ENCODE results near the gene CORO7. TPM values are rescaled to one million over a fixed set of nuclear protein-coding genes. Genes with fewer than 3 reads are reported as not detected.

The CORO7 gene
- polyA plus RNA-seq, 1 of the 3 experiments (the other 2 are of a cell fraction) = 25.8 TPM

DNA sequence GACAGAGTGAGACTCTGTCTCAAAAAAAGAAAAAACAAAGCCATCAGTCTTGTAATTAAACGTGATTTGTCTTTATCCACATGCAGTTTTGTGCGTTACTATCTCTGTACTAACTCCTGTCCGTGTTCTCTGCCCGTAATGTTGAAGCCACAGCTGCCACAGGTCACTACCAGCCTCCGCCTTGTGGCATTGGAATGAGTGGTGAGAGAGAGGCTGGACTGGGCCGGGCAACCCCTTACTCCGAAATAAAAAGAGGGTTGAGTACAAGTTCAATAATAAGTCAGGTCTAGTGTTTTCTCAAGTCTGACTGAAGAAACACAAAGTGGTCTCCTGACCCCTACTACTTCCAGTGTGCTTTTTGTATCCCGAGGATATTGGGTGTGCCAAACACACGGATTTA, 14.6 kb upstream of the CORO7 start:
- peaks cover 6% of the 10 kb centered on the region for H3F3A ChIP-seq (replicated peaks; ENCODE audit: insufficient read depth)
- 90% methylated on average over 9 of the region's 9 CpGs for WGBS (ENCODE audit: low lambda C conversion rate)
- no peaks in the 10 kb centered on the region for H3K9me3 ChIP-seq
- no peak overlapping the region for H3K27ac ChIP-seq (ENCODE audit: low read depth in 2 of 2, low read length in 1 of 2)
- POLR2A ChIA-PET = no interaction called here
- DNase-seq = no peak
- no peak overlapping the region for H2AFZ ChIP-seq (ENCODE audit: low read depth)
- no peaks in the 10 kb centered on the region for H4K20me1 ChIP-seq (ENCODE audit: insufficient read depth)
- peaks cover 0 to 8% of the 10 kb centered on the region in 2 experiments; a peak in 1 of 4 replicates for H3K4me1 ChIP-seq (ENCODE audit: control insufficient read depth in 1 of 2, insufficient read depth in 2 of 2, low read depth in 1 of 2, low read length in 1 of 2)
- H3K9me2 ChIP-seq = no peaks in the 10 kb centered on the region
- no peak overlapping the region for H3K4me3 ChIP-seq (ENCODE audit: low read depth in 2 of 2, low read length in 1 of 2)
- H3K27me3 ChIP-seq (ENCODE audit: insufficient read depth) = no peaks in the 10 kb centered on the region
- TF ChIP-seq MXI1 (IDR thresholded peaks at IDR 0.05; ENCODE audit: low read depth, low read length) (no peak), SMC3 (IDR thresholded peaks at IDR 0.05; ENCODE audit: low read depth, low read length) (no peak), GATA2 (CRISPR knock-in tag; IDR thresholded peaks at IDR 0.05) (no peak), CHD2 (IDR thresholded peaks at IDR 0.05; ENCODE audit: low read length, partially characterized antibody) (no peak), ELF1 (IDR thresholded peaks at IDR 0.05) (no peak), FOSL2 (IDR thresholded peaks at IDR 0.05; ENCODE audit: borderline replicate concordance, low read depth) (no peak), JUND (IDR thresholded peaks at IDR 0.05) (no peak), TCF12 (IDR thresholded peaks at IDR 0.05) (no peak), FOXM1 (IDR thresholded peaks at IDR 0.05; ENCODE audit: low read depth) (no peak), NFIC (IDR thresholded peaks at IDR 0.05; ENCODE audit: borderline replicate concordance) (no peak), TEAD4 (IDR thresholded peaks at IDR 0.05; ENCODE audit: borderline replicate concordance, insufficient read depth) (no peak), NRF1 (IDR thresholded peaks at IDR 0.05; ENCODE audit: low read depth, low read length) (no peak)
- peaks cover 53% of the 10 kb centered on the region for H3K79me2 ChIP-seq (ENCODE audit: insufficient read depth)
- no peak overlapping the region for H3K9ac ChIP-seq
- H3K36me3 ChIP-seq (replicated peaks in 1 of 2; ENCODE audit: control insufficient read depth in 1 of 2, insufficient read depth in 2 of 2, low read length in 1 of 2) = peaks cover 17 to 18% of the 10 kb centered on the region in 2 experiments
- H3K4me2 ChIP-seq = no peak overlapping the region
- CTCF ChIA-PET = no interaction called here

DNA sequence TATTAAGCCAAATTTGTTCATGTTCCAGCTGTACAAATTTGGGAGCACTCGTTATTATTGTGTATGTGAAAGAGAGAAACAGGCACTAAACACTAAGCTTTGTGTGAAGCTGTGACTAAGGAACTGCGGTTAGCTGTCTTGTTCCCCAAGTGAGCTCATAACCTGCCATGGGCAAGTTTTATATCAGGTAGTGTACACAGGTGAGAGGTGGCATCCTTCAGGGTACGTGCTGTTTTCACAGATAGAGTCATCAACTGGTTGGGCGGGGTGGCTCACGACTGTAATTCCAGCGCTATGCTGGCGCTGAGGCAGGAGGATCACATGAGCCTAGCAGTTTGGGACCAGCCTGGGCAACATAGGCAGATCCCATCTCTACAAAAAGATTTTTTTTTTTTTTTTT, 12.1 kb upstream of the CORO7 start:
- H3K36me3 ChIP-seq (replicated peaks in 1 of 2; ENCODE audit: control insufficient read depth in 1 of 2, insufficient read depth in 2 of 2, low read length in 1 of 2) = peaks cover 5 to 8% of the 10 kb centered on the region in 2 experiments
- H3K9ac ChIP-seq = no peak overlapping the region
- 96% methylated on average over 7 of the region's 7 CpGs for WGBS (ENCODE audit: low lambda C conversion rate)
- no peak for DNase-seq
- ChIA-PET CTCF (no interaction called here), POLR2A (no interaction called here)
- no peak for TF ChIP-seq MEF2A (IDR thresholded peaks at IDR 0.05; ENCODE audit: borderline replicate concordance, low read depth)
- no peak for TF ChIP-seq PBX3 (IDR thresholded peaks at IDR 0.05)
- no peak for TF ChIP-seq EP300 (IDR thresholded peaks at IDR 0.05; ENCODE audit: borderline replicate concordance in 1 of 2, low read depth in 1 of 2, low read length in 1 of 2)
- TF ChIP-seq, protein P1, sequence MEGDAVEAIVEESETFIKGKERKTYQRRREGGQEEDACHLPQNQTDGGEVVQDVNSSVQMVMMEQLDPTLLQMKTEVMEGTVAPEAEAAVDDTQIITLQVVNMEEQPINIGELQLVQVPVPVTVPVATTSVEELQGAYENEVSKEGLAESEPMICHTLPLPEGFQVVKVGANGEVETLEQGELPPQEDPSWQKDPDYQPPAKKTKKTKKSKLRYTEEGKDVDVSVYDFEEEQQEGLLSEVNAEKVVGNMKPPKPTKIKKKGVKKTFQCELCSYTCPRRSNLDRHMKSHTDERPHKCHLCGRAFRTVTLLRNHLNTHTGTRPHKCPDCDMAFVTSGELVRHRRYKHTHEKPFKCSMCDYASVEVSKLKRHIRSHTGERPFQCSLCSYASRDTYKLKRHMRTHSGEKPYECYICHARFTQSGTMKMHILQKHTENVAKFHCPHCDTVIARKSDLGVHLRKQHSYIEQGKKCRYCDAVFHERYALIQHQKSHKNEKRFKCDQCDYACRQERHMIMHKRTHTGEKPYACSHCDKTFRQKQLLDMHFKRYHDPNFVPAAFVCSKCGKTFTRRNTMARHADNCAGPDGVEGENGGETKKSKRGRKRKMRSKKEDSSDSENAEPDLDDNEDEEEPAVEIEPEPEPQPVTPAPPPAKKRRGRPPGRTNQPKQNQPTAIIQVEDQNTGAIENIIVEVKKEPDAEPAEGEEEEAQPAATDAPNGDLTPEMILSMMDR (IDR thresholded peaks at IDR 0.05) = no peak
- no peak for TF ChIP-seq USF2 (IDR thresholded peaks at IDR 0.05; ENCODE audit: borderline replicate concordance, low read depth, low read length)
- TF ChIP-seq ELF1 (IDR thresholded peaks at IDR 0.05) = no peak
- no peak for TF ChIP-seq NFIC (IDR thresholded peaks at IDR 0.05; ENCODE audit: borderline replicate concordance)
- TF ChIP-seq SIN3A (IDR thresholded peaks at IDR 0.05; ENCODE audit: borderline replicate concordance, low read depth, low read length) = no peak
- H3K79me2 ChIP-seq (ENCODE audit: insufficient read depth) = peaks cover 54% of the 10 kb centered on the region
- no peaks in the 10 kb centered on the region for H3K27me3 ChIP-seq (ENCODE audit: insufficient read depth)
- H4K20me1 ChIP-seq (ENCODE audit: insufficient read depth) = no peaks in the 10 kb centered on the region
- H3K27ac ChIP-seq (ENCODE audit: low read depth in 2 of 2, low read length in 1 of 2) = no peak overlapping the region
- H3K9me3 ChIP-seq = no peaks in the 10 kb centered on the region
- peaks cover 2% of the 10 kb centered on the region for H3F3A ChIP-seq (replicated peaks; ENCODE audit: insufficient read depth)
- peaks cover 5 to 14% of the 10 kb centered on the region in 2 experiments; a peak in 2 of 4 replicates for H3K4me1 ChIP-seq (ENCODE audit: control insufficient read depth in 1 of 2, insufficient read depth in 2 of 2, low read depth in 1 of 2, low read length in 1 of 2)
- H3K9me2 ChIP-seq = no peaks in the 10 kb centered on the region
- no peak overlapping the region for H3K4me2 ChIP-seq
- H3K4me3 ChIP-seq (ENCODE audit: low read depth in 2 of 2, low read length in 1 of 2) = no peak overlapping the region
- H2AFZ ChIP-seq (ENCODE audit: low read depth) = no peak overlapping the region

Data from SK-N-SH (cell line).